Activated B cell treated with CpG ODN at 0.5 μM for 24 hours (primary cell): ENCODE measurements around the gene HIP1R. TPM values are rescaled to one million over a fixed set of nuclear protein-coding genes. Genes with fewer than 3 reads are reported as not detected.

Experiments used
- ATAC-seq: fragments of 200-7000 bp; cut with Tn5 transposase; one replicate; pipeline ENCODE4 v1.10.0; 2021; ENCODE audit warnings: low read depth, mild to moderate bottlenecking, moderate library complexity
- CTCF ChIA-PET: fragments of 350-600 bp; sonication (Branson Sonifier 250); formaldehyde crosslinking; loops from one replicate; lab custom pipeline; 2021; ENCODE audit warnings: antibody characterized with exemption; lab: Charles Lee
- POLR2A ChIA-PET: fragments of 350-600 bp; sonication (Branson Sonifier 250); formaldehyde crosslinking; loops from one replicate; lab custom pipeline; 2021; ENCODE audit warnings: antibody characterized with exemption; lab: Charles Lee
- DNase-seq: peaks from one replicate; pipeline ENCODE4 v3.0.0; 2022
- H3K27ac Mint-ChIP-seq: one replicate; pipeline ENCODE4 v1.8.0; 2020; ENCODE audit warnings: mixed read lengths
- H3K27me3 Mint-ChIP-seq: one replicate; pipeline ENCODE4 v1.8.0; 2021; ENCODE audit warnings: mixed read lengths
- H3K36me3 Mint-ChIP-seq: one replicate; pipeline ENCODE4 v1.8.0; 2021; ENCODE audit warnings: low read depth, mixed read lengths
- H3K4me1 Mint-ChIP-seq: one replicate; pipeline ENCODE4 v1.8.0; 2021; ENCODE audit warnings: mixed read lengths
- H3K4me3 Mint-ChIP-seq: one replicate; pipeline ENCODE4 v1.8.0; 2020; ENCODE audit warnings: mild to moderate bottlenecking, mixed read lengths
- H3K9me3 Mint-ChIP-seq: one replicate; pipeline ENCODE4 v1.8.0; 2020; ENCODE audit warnings: mixed read lengths
- CTCF ChIP-seq: fragments of 200-600 bp; IDR thresholded peaks from one replicate; pipeline ENCODE4 v1.8.0; 2022; ENCODE audit warnings: antibody characterized with exemption, mild to moderate bottlenecking
- intact Hi-C: fragments of 100-400 bp; cut with micrococcal nuclease; formaldehyde crosslinking; loops from one replicate; pipeline ENCODE4 v1.15.1; 2024
- total RNA-seq: library from RNA; stranded (reverse); gene quantifications from 2 replicates; pipeline ENCODE4 v1.2.3, GENCODE V29; 2022

HIP1R gene
- total RNA-seq, 1 donor from 2014 or later: 154 TPM

- POLR2A ChIA-PET: interaction anchor here (1.3 kb wide), 1 partner anchor 48 kb away, joined by 4 read pairs; no protein-coding TSS in a partner anchor
- intact Hi-C loops: no loop called here
- Mint-ChIP-seq H3K9me3 (no peaks in the 10 kb centered on the region), H3K27ac (peak overlapping the region; percentile 51), H3K4me3 (no peak overlapping the region), H3K4me1 (peaks cover 79% of the 10 kb centered on the region), H3K36me3 (peaks cover 47% of the 10 kb centered on the region), H3K27me3 (no peaks in the 10 kb centered on the region)
- ATAC-seq (no peak), DNase-seq (no peak)
- TF ChIP-seq CTCF: no peak
- CTCF ChIA-PET: interaction anchor here (1.6 kb wide), 1 partner anchor 48 kb away, joined by 5 read pairs; no protein-coding TSS in a partner anchor
Measured at GRCh38 chr12:122841544-122842321, 6.5 kb downstream of the HIP1R start.

- no peaks in the 10 kb centered on the region for H3K27me3 Mint-ChIP-seq
- H3K4me3 Mint-ChIP-seq: no peak overlapping the region
- H3K9me3 Mint-ChIP-seq: no peaks in the 10 kb centered on the region
- ATAC-seq: no peak
- CTCF ChIA-PET: interaction anchor here (1.0 to 1.6 kb wide), 2 partner anchors 49 kb away, joined by 4 to 5 read pairs; no protein-coding TSS in a partner anchor
- intact Hi-C loops: no loop called here
- H3K36me3 Mint-ChIP-seq: peaks cover 42% of the 10 kb centered on the region
- H3K27ac Mint-ChIP-seq: no peak overlapping the region
- POLR2A ChIA-PET: interaction anchor here (0.6 to 1.3 kb wide), 2 partner anchors 17 to 49 kb away, joined by 4 read pairs; no protein-coding TSS in a partner anchor
- DNase-seq: no peak
- no peak for TF ChIP-seq CTCF
- peaks cover 69% of the 10 kb centered on the region for H3K4me1 Mint-ChIP-seq
Measured at GRCh38 chr12:122842505-122843405, 7.5 kb downstream of the HIP1R start.

- Mint-ChIP-seq H3K27me3 (no peaks in the 10 kb centered on the region), H3K4me3 (no peak overlapping the region), H3K4me1 (peaks cover 62% of the 10 kb centered on the region), H3K36me3 (peaks cover 42% of the 10 kb centered on the region), H3K27ac (peak overlapping the region; percentile 27), H3K9me3 (no peaks in the 10 kb centered on the region)
- ATAC-seq (no peak), DNase-seq (no peak)
- TF ChIP-seq CTCF: no peak
- ChIA-PET CTCF (interaction anchor here (1.0 kb wide), 1 partner anchor 50 kb away, joined by 4 read pairs; no protein-coding TSS in a partner anchor), POLR2A (interaction anchor here (0.6 kb wide), 1 partner anchor 17 kb away, joined by 4 read pairs; no protein-coding TSS in a partner anchor)
- intact Hi-C loops: no loop called here
Measured at GRCh38 chr12:122843455-122843854, 8.2 kb downstream of the HIP1R start.

- intact Hi-C loops: no loop called here
- CTCF ChIA-PET: no interaction called here
- no peak overlapping the region for H3K4me3 Mint-ChIP-seq
- H3K4me1 Mint-ChIP-seq: peaks cover 51% of the 10 kb centered on the region
- no peak for ATAC-seq
- no peaks in the 10 kb centered on the region for H3K27me3 Mint-ChIP-seq
- no peak for TF ChIP-seq CTCF
- no peak for DNase-seq
- H3K36me3 Mint-ChIP-seq: peaks cover 41% of the 10 kb centered on the region
- no peaks in the 10 kb centered on the region for H3K9me3 Mint-ChIP-seq
- POLR2A ChIA-PET: interaction anchor here (0.6 to 1.5 kb wide), 2 partner anchors 36 to 51 kb away, joined by 3 to 4 read pairs; no protein-coding TSS in a partner anchor
- no peak overlapping the region for H3K27ac Mint-ChIP-seq
Measured at GRCh38 chr12:122844366-122844971, 9.2 kb downstream of the HIP1R start.
